Thyroid gland (tissue), 4 donors: ENCODE measurements around the gene SYTL3. TPM values are rescaled to one million over a fixed set of nuclear protein-coding genes. Genes with fewer than 3 reads are reported as not detected.

Source experiments
- DNase-seq, 2 donors: peaks; one replicate each; pipeline ENCODE4 v3.0.0-alpha.2; 2019
- H3K27ac ChIP-seq, 3 donors: fragments of 200-600 bp; sonication (generic); 1 replicate in 2 of 3; 2 replicates in 1 of 3; pipeline ENCODE4 v1.5.1; 2016 to 2019; ENCODE audit warnings: mild to moderate bottlenecking in 1 of 3, moderate library complexity in 1 of 3
- H3K27me3 ChIP-seq: fragments of 200-600 bp; sonication (generic); one replicate; pipeline ENCODE4 v1.5.1; 2019
- H3K36me3 ChIP-seq, 2 donors: fragments of 200-600 bp; sonication (generic); one replicate each; pipeline ENCODE4 v1.5.1; 2016 to 2019
- H3K4me1 ChIP-seq, 2 donors: fragments of 200-600 bp; sonication (generic); one replicate each; pipeline ENCODE4 v1.5.1; 2017 to 2019
- H3K4me3 ChIP-seq, 3 donors: fragments of 200-600 bp; sonication (generic); replicated peaks in 1 of 3; 1 replicate in 2 of 3; 2 replicates in 1 of 3; pipeline ENCODE4 v1.5.1; 2016; ENCODE audit warnings: mild to moderate bottlenecking in 1 of 3
- H3K9me3 ChIP-seq: fragments of 200-600 bp; sonication (generic); one replicate; pipeline ENCODE4 v1.5.1; 2017
- POLR2A ChIP-seq, 2 donors: fragments of 450-650 bp; IDR thresholded peaks; one replicate each; pipeline ENCODE4 v1.6.1; 2017; ENCODE audit warnings: antibody characterized with exemption in 2 of 2, mild to moderate bottlenecking in 2 of 2, moderate library complexity in 1 of 2
- WGBS, 2 donors: methylation state at CpG; one replicate each; pipeline ENCODE4 v1.1.5; 2017; 5-methylcytosine and 5-hydroxymethylcytosine counted together
- intact Hi-C: fragments of 100-400 bp; cut with DNase I; formaldehyde crosslinking; loops from one replicate; pipeline ENCODE4 v1.15.1; 2023
- total RNA-seq, 4 donors: library from RNA; depleted of rRNA; stranded (reverse); fragments of >200 nt; gene quantifications; one replicate each; pipeline ENCODE4 v1.2.3, GENCODE V29; 2016
- TF ChIP-seq, protein P1 (sequence below), 6 experiments: fragments of 200-600 bp in 3 of 6; fragments of 450-650 bp in 3 of 6; sonication (generic) in 3 of 6; IDR thresholded peaks; one replicate each; pipeline ENCODE4 v1.5.1; 2016 to 2019; ENCODE audit warnings: antibody characterized with exemption in 6 of 6, mild to moderate bottlenecking in 2 of 6, inconsistent platforms in 1 of 6, moderate library complexity in 1 of 6

Gene SYTL3
- total RNA-seq, 4 donors from 2014 or later, result 16.9 to 33.0 (median 24.4) TPM

DNA sequence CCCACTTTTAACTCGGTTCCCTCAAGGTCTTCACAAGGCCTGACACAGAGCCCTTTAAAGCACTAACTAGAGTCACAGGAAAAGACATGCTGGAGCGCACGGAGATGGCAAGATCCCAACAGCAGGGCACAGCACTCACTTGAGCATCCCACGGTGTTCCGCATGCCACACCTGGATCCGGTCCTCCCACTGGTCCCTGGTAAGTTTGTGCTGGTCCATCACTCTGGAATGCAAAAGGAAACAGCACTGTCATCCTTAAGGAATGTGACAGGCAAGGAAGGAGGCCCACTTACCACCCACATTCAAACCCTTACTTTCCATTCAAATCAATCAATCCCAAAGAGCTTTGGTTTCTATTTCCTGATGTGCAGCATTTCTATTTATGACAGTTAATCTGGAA, 134.7 kb downstream of the SYTL3 start:
- Histone ChIP-seq H3K36me3 (peaks cover 46 to 49% of the 10 kb centered on the region in 2 donors), H3K4me1 (peaks cover 47 to 68% of the 10 kb centered on the region in 2 donors), H3K4me3 (no peak overlapping the region), H3K27me3 (no peaks in the 10 kb centered on the region), H3K27ac (peak overlapping the region; percentile 74 to 97 (median 93)), H3K9me3 (no peaks in the 10 kb centered on the region)
- peak; percentile 92 to 94 for DNase-seq
- no peak for TF ChIP-seq POLR2A (IDR thresholded peaks at IDR 0.05)
- TF ChIP-seq, protein P1, sequence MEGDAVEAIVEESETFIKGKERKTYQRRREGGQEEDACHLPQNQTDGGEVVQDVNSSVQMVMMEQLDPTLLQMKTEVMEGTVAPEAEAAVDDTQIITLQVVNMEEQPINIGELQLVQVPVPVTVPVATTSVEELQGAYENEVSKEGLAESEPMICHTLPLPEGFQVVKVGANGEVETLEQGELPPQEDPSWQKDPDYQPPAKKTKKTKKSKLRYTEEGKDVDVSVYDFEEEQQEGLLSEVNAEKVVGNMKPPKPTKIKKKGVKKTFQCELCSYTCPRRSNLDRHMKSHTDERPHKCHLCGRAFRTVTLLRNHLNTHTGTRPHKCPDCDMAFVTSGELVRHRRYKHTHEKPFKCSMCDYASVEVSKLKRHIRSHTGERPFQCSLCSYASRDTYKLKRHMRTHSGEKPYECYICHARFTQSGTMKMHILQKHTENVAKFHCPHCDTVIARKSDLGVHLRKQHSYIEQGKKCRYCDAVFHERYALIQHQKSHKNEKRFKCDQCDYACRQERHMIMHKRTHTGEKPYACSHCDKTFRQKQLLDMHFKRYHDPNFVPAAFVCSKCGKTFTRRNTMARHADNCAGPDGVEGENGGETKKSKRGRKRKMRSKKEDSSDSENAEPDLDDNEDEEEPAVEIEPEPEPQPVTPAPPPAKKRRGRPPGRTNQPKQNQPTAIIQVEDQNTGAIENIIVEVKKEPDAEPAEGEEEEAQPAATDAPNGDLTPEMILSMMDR (IDR thresholded peaks at IDR 0.05), result no peak
- WGBS, 2 donors, result 35 to 44% methylated on average over 6 of the region's 6 CpGs
- intact Hi-C loops, result no loop called here

DNA sequence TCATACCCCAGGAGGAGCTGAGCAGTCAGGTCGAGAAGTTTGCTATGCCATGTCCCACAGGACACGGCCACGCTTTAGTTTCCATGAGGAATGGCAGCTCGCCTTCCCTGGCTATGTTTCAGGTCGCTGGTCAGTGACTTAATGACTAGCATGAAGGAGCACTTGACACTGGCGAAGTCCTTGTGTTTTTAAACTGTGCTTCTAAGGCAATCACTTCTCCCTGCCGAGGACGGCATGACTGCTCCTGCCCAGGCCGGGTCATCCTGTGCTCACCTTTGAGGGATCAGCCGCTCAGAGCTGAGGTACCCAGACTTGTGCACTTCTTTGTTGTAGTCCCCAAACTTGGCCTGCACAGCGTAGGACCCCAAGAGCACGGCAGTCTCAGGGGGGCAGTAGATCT, 135.2 kb downstream of the SYTL3 start:
- peak; percentile 98 for DNase-seq
- peak overlapping the region; percentile 93 to 97 (median 95) for H3K27ac ChIP-seq
- TF ChIP-seq, protein P1 (IDR thresholded peaks at IDR 0.05), result no peak
- peak in 1 of 2 donors; percentile 31 for TF ChIP-seq POLR2A (IDR thresholded peaks at IDR 0.05)
- no peaks in the 10 kb centered on the region for H3K9me3 ChIP-seq
- WGBS, 2 donors, result 32 to 55% methylated on average over 11 to 12 of the region's 12 CpGs
- peaks cover 46 to 49% of the 10 kb centered on the region in 2 donors for H3K36me3 ChIP-seq
- no peaks in the 10 kb centered on the region for H3K27me3 ChIP-seq
- no peak overlapping the region for H3K4me3 ChIP-seq
- intact Hi-C loops, result no loop called here
- H3K4me1 ChIP-seq, result peaks cover 52 to 71% of the 10 kb centered on the region in 2 donors

DNA sequence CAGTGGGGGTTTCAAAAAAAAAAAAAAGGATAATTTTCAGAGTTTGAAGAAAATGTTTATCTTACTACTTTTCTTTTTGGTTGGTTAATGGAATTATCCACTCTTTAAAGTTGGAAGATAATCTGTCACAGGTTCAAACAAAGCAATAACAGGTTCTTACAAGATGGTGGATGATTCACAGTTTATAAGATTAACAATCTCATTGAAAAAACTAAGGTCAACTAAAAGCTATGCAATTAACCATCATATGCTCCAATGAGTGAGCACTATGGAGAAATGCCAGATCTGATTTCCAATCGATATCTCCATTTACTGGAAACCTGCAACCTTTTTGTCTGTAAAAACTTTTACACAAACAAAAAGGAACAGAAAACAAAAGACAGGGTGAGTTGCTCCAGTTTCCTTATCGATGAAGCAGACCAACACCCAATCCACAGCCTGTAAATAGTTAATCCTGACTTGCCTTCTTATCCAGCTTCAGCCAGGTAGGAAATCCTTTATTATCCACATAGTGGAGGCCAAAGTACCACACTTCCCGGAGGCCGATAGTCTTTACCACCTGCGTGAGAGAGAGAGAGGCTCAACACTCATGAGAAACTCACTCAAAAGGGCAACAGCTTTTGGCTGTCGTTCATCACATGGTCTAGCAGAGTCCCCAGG, 136.9 kb downstream of the SYTL3 start:
- 89 to 92% methylated on average over 6 of the region's 6 CpGs for whole genome bisulfite sequencing, 2 donors
- Histone ChIP-seq H3K27me3 (no peaks in the 10 kb centered on the region), H3K4me1 (peaks cover 45 to 63% of the 10 kb centered on the region in 2 donors), H3K27ac (peak overlapping the region; percentile 89 to 97 (median 95)), H3K36me3 (peaks cover 43 to 47% of the 10 kb centered on the region in 2 donors), H3K9me3 (no peaks in the 10 kb centered on the region), H3K4me3 (no peak overlapping the region)
- TF ChIP-seq, protein P1 (IDR thresholded peaks at IDR 0.05), result no peak
- TF ChIP-seq POLR2A (IDR thresholded peaks at IDR 0.05), result no peak
- DNase-seq, result no peak
- intact Hi-C loops, result no loop called here

DNA sequence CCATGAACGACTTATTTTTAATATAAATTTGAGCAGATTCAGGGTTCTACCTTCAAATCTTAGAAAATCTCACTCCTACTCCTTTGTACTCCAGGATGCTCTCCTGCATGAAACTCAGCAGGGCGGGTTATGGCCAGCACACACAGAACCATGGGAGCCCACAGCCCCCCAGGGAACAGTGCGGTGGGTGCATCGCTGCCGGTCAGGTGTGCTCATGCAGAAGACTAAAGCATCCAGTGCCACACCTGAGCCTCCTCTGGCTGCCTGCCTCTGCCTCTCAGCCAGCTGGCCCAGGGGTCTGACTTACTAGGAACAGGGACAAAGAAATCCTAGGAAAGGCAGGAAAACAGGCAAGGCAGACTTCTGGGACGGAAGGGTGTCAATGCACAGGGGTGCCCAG, 137.5 kb downstream of the SYTL3 start:
- H3K9me3 ChIP-seq, result no peaks in the 10 kb centered on the region
- peaks cover 41 to 63% of the 10 kb centered on the region in 2 donors for H3K4me1 ChIP-seq
- intact Hi-C loops, result no loop called here
- DNase-seq, result no peak
- no peak overlapping the region for H3K4me3 ChIP-seq
- peak overlapping the region in 1 of 3 donors; percentile 97 for H3K27ac ChIP-seq
- TF ChIP-seq, protein P1 (IDR thresholded peaks at IDR 0.05), result no peak
- no peak for TF ChIP-seq POLR2A (IDR thresholded peaks at IDR 0.05)
- WGBS, 2 donors, result 91 to 95% methylated on average over 5 to 6 of the region's 6 CpGs
- H3K27me3 ChIP-seq, result no peaks in the 10 kb centered on the region
- H3K36me3 ChIP-seq, result peaks cover 37 to 41% of the 10 kb centered on the region in 2 donors
